Measurements from ENCODE around the gene PIK3R4.

The PIK3R4 gene

GRCh38 chr3:130635978-130636377, 110.7 kb downstream of the PIK3R4 start:
- TF ChIP-seq, protein P1, sequence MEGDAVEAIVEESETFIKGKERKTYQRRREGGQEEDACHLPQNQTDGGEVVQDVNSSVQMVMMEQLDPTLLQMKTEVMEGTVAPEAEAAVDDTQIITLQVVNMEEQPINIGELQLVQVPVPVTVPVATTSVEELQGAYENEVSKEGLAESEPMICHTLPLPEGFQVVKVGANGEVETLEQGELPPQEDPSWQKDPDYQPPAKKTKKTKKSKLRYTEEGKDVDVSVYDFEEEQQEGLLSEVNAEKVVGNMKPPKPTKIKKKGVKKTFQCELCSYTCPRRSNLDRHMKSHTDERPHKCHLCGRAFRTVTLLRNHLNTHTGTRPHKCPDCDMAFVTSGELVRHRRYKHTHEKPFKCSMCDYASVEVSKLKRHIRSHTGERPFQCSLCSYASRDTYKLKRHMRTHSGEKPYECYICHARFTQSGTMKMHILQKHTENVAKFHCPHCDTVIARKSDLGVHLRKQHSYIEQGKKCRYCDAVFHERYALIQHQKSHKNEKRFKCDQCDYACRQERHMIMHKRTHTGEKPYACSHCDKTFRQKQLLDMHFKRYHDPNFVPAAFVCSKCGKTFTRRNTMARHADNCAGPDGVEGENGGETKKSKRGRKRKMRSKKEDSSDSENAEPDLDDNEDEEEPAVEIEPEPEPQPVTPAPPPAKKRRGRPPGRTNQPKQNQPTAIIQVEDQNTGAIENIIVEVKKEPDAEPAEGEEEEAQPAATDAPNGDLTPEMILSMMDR (IDR thresholded peaks at IDR 0.05; ENCODE audit: control insufficient read depth, extremely low read depth, insufficient read depth), result no peak
- DNase-seq (ENCODE audit: low read depth), result no peak
- no peak overlapping the region for H3K4me3 ChIP-seq (ENCODE audit: low read depth, low read length)

- no peak overlapping the region for H3K4me3 ChIP-seq (ENCODE audit: low read depth, low read length)
- no peak for DNase-seq (ENCODE audit: low read depth)
- TF ChIP-seq, protein P1 (IDR thresholded peaks at IDR 0.05; ENCODE audit: control insufficient read depth, extremely low read depth, insufficient read depth), result no peak
Observed at GRCh38 chr3:130635285-130635684, 111.3 kb downstream of the PIK3R4 start.
